Ammon's horn (tissue), 1 donor: ENCODE results near the gene PDHA1.
A peak's percentile ranks its signal among the peaks of the same experiment; 100 is the strongest.

Source experiments
- DNase-seq: peaks from one replicate; pipeline ENCODE4 v3.0.0-alpha.2; 2016; ENCODE audit warnings: low spot score

Gene PDHA1

DNA sequence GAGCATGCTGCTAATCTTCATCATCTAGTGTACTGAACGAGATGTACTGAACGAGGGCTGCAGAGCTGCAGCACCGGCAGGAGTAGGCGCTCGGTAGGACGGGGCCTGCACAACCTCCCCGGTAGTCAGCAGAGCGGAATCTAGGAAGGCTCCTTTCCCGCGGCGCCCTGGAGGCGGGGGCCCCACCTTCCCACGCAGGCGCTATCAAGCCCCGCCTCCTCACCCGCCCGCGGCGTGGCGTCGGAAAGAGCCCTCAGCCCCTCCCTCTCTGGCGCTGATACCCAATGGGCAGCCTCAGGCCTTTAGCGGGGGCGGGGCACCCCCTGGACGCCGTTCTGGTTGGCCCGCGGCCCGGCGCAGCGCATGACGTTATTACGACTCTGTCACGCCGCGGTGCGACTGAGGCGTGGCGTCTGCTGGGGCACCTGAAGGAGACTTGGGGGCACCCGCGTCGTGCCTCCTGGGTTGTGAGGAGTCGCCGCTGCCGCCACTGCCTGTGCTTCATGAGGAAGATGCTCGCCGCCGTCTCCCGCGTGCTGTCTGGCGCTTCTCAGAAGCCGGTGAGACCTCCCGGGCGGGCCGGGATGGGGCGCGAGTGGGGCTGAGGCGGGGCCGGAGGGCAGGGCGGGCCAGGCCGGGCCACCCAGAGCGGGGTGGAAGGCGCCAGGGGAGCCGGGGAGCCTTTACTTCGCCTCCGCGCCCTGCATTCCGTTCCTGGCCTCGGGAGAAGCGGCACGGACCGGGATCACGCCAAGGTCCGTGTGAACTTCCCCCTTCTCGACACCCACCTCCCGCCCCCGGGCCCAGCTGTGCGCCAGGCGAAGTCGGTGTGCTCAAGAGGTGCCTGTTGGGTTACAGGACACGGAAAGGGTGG lies at the start of gene PDHA1:
Gene PDHA1, plus strand, starts transcription at position 393 of the 874 bp plus-strand sequence. Its CDS starts 111 bp downstream, at position 504.
- DNase-seq, result peak; percentile 95

DNA sequence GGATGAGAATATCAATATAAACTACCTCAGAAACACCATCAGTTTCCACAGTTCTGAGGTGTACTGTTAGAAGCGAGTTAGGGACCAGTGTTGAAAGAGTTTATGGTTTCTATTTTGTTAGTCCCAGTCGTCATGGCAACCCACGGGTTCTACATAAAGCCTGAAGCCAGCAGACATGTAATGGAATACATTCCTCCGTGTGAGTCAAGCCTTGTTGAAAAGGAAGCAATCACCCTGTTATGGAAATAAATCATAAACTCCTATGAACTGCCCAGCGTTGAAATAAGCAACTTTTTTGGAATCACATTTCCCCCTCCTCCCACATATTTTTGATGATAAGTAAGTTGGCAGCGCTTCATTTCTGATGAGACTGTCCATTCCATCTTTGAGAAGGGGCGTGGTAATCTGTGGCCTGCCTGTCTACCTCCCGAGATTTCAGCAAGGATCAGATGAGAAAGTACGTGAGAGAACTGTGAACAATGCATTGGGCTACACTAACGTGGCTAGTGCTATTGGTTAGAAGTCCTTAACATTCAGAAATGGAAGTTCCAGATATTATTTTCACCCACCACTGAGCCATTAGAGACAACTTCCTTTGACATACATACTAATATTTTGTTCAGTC lies 40.4 kb upstream of the PDHA1 start:
- DNase-seq, result no peak

GRCh38 chrX:19326567-19326966 lies 17.2 kb upstream of the PDHA1 start:
- no peak for DNase-seq

GRCh38 chrX:19331831-19332230 lies 11.9 kb upstream of the PDHA1 start:
- DNase-seq, result no peak

DNA sequence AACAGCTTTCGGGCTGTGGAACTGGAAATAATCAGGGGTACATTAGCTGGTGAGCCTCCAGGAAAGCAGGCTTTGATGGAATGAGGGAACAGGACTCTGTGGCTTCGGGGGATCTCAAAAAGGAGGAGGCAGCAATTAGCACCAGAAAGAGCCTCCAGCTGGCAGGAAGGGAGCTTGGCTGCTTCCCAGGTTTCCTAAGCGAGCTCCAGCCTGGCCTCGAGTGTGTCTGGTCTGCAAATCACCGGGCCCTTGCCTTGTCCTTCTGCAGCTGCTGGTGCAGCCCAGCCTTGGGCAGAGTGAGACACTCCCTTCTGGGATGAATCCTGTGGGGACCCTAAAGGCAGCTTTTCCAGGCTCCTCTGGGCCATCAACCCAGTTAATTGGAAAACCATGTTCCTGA lies 10.7 kb upstream of the PDHA1 start:
- peak; percentile 48 for DNase-seq

DNA sequence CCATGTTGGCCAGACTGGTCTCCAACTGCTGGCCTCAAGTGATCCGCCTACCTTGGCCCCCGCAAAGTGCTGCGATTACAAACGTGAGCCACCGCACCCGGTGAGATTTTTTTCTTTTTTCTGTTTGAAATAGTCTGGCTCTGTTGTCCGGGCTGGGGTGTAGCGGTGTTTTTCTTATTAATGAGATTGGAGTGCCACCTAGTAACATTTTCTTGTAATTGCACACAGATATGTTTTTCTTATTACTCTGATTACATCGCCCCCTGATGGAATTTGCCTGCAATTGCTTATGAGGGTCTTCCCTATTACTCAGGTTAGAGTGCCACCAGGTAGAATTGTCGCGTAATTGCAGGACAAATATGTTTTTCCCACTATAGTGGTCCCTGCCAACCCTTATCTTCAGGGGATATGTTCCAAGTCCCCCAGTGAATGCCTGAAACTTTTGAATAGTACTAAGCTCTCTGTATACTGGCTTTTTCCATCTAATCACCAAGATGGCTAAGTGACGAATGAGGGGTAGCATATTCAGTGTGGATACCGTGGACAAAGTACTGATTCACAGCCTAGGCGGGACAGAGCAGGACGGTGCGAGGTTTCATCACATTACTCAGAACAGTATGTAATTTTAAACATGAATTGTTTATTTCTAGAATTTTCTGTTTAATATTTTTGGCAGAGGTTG lies 8.6 kb upstream of the PDHA1 start:
- DNase-seq, result no peak

- no peak for DNase-seq
Measured at GRCh38 chrX:19342331-19342906, 1.3 kb upstream of the PDHA1 start.

DNA sequence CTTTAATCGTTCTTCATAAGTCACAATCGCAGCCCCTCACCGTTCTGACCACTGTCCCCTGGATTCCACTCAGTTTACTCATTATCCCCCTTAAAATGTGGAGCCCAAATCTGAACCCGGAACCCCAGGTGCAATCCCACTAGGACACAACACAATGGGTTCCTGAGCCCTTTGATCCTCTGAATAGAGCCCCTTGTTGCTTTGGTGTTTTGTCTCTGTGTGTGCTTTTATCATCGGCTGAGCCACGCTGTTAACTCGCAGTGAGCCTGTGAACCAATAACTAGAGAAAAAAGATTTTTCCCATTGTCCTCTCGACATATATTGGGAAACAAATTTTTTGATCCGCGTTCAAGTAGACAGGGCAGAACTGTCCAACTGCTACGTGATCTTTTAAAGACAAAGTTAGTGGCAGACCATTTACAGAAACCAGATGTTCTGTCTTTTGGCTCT lies 617 bp upstream of the PDHA1 start:
- DNase-seq, result no peak

GRCh38 chrX:19344661-19345060 lies 934 bp downstream of the PDHA1 start:
- no peak for DNase-seq

- DNase-seq, result no peak
Measured at GRCh38 chrX:19347916-19348315, 4.2 kb downstream of the PDHA1 start.

- DNase-seq, result no peak
Measured at GRCh38 chrX:19349264-19349663, 5.5 kb downstream of the PDHA1 start.

DNA sequence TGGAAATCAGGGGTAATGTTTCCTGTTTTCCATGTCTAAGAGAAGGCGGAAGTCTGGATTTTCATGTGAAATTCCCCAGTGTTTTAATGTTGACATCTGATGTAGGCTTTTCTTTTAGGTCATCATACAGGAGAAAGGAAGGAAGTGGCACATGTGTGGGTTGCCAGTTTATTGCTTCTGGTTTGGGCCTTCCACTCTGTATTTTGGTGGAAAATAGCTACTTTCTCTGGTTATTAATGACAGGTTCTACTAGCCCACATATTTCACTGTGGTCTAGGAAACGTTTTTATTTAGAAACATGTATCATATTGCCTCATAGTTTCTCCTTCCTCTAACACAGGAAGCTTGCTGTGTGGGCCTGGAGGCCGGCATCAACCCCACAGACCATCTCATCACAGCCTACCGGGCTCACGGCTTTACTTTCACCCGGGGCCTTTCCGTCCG lies 7.2 kb downstream of the PDHA1 start:
- DNase-seq, result no peak

DNA sequence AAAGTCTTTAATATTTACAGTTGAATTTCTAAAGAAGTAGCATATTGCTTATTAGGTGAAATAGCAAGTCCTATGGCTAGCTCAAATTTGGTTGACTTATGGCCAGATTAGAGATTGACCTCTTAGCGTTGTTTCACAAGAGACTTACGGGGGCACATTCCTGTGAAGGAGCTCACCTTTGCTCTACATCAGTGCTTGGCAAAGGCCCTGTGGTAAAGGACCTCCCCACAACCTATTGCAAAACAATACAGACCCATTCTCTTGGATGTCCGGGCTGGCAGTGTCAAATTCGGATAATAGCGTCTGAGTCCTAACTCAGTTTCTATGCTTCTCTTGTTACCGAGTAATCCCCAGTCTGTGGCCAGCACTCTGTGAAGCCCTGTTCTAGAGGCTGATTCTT lies 10.9 kb downstream of the PDHA1 start:
- no peak for DNase-seq

GRCh38 chrX:19358521-19358920 lies 14.8 kb downstream of the PDHA1 start:
- DNase-seq, result no peak

- DNase-seq, result no peak
Measured at GRCh38 chrX:19360903-19361302, 17.2 kb downstream of the PDHA1 start.

DNA sequence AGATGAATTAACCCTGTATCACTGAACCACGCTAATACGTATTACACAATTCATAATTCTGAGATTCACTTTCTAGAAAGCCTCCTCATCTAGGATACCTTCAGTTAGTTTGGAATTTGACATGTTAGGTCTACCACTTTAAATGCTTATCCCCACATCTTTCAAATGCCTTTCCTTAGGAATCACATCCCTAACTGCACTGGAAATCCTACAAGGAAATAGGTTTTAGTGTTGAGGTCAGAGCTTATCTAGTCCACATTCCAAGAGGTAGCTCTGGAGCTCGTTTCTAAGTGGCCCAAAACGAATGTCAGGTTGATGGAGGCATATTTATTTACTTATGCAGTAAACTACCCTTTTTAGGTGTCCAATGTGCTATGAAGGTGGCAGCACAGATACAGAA lies 18.0 kb downstream of the PDHA1 start:
- no peak for DNase-seq

GRCh38 chrX:19368576-19368975 lies 24.8 kb downstream of the PDHA1 start:
- no peak for DNase-seq

- DNase-seq, result no peak
Measured at GRCh38 chrX:19370061-19370460, 26.3 kb downstream of the PDHA1 start.

GRCh38 chrX:19372170-19372546 lies 28.4 kb downstream of the PDHA1 start:
- peak; percentile 61 for DNase-seq

- DNase-seq, result no peak
Measured at GRCh38 chrX:19372547-19373331, 29.0 kb downstream of the PDHA1 start.

DNA sequence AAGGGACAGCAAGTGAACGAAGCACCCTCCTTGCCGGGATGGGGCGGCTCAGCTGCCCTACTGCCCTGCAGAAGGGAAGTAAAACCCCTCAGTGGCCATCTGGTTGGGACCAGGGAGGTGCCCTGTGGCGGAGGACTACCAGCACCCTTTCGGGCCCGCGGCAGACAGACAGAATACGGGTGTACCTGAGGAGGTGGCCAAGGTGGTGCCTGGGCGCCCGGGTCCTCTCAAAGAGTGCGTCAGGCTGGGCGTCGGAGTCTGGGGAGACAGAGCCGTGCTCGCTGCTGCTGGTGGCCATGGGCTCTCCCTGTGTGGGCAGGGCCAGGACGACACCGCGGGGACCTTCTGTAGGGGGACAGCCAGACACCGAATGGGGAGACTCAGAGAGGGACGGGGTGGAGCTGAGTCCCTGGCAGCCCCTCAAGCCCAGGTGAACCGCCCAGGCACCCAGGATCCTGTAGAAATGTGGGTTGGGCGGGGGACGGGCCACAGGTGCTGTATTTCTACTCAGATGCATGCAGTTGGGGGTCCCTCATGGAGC lies 29.7 kb downstream of the PDHA1 start:
- no peak for DNase-seq
